Activated CD4-positive, alpha-beta T cell treated with anti-CD3 and anti-CD28 coated beads for 24 hours (primary cell): ENCODE measurements around the gene EIF3A.
"Not testable (repeated sequence)": the region's sequence is repeated elsewhere in the genome, so short reads cannot be mapped to it uniquely, and the experiment has no call there.

Source experiments
- DNase-seq, 2 donors: peaks; one replicate each; pipeline ENCODE4 v3.0.0-alpha.2; 2020; ENCODE audit warnings: low read depth in 2 of 2

Gene EIF3A, protein sequence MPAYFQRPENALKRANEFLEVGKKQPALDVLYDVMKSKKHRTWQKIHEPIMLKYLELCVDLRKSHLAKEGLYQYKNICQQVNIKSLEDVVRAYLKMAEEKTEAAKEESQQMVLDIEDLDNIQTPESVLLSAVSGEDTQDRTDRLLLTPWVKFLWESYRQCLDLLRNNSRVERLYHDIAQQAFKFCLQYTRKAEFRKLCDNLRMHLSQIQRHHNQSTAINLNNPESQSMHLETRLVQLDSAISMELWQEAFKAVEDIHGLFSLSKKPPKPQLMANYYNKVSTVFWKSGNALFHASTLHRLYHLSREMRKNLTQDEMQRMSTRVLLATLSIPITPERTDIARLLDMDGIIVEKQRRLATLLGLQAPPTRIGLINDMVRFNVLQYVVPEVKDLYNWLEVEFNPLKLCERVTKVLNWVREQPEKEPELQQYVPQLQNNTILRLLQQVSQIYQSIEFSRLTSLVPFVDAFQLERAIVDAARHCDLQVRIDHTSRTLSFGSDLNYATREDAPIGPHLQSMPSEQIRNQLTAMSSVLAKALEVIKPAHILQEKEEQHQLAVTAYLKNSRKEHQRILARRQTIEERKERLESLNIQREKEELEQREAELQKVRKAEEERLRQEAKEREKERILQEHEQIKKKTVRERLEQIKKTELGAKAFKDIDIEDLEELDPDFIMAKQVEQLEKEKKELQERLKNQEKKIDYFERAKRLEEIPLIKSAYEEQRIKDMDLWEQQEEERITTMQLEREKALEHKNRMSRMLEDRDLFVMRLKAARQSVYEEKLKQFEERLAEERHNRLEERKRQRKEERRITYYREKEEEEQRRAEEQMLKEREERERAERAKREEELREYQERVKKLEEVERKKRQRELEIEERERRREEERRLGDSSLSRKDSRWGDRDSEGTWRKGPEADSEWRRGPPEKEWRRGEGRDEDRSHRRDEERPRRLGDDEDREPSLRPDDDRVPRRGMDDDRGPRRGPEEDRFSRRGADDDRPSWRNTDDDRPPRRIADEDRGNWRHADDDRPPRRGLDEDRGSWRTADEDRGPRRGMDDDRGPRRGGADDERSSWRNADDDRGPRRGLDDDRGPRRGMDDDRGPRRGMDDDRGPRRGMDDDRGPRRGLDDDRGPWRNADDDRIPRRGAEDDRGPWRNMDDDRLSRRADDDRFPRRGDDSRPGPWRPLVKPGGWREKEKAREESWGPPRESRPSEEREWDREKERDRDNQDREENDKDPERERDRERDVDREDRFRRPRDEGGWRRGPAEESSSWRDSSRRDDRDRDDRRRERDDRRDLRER (N-terminal part only)

GRCh38 chr10:119080521-119081259, at the start of gene EIF3A:
TSS of gene EIF3A (minus strand) at chr10:119080817. CDS start at chr10:119080676, 141 bp downstream.
- peak; percentile 85 to 88 for DNase-seq

DNA sequence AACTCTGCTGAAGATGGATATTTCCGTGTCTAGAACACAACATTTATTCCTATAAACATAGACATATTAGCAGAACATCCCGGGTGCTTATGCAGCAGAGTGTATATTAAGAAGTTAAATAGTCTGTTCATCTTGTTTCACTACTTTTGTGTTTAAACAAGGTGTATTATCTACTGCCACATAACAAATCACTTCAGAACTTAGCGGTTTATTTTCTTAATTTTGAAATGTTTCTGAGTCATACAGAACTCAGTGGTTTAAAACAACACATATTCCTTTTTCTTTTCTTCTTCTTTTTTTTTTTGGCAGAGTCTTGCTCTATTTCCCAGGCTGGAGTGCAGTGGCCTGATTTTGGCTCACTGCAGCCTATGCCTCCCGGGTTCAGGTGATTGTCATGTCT, 49.1 kb upstream of the EIF3A start:
- no peak for DNase-seq

GRCh38 chr10:119125942-119126341, 45.3 kb upstream of the EIF3A start:
- no peak for DNase-seq

DNA sequence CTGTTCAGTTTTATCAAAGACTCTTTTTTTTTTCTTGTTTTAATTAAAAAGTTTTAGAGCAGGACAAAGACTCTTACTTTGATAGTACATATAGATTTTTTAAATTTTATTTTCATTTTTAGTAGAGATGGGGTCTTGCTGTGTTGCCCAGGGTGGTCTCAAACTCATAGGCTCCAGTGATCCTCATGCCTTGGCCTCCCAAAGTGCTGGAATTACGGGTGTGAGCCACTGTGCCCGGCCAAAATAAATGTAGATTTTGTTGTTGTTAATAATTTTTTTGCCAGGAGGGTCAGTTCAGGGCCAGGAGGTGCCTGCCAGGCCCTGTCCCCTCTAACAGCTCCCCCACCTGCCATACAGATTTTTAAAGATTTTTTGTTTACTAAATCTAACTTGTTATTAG, 40.3 kb upstream of the EIF3A start:
- no peak for DNase-seq

DNA sequence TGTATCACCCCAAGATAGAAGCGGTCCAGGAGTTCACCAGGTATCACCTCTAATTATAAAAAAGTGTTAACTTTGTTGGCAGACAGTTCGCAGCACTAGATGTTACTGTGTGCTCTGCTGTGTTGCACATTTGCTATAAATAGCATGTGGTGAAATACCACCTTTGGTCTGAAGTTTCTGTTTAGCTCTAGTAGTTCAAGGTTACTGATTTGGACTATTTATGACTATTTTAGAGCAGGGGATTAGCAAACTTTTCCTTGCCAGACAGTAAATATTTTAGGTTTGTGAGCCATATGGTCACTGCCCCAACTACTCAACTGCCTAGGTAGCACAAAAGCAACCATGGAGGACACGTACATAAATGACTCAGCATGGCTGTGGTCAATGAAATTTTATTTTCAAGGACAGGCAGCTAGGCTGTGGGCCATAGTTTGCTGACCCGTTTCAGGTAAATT, 39.8 kb upstream of the EIF3A start:
- no peak for DNase-seq

DNA sequence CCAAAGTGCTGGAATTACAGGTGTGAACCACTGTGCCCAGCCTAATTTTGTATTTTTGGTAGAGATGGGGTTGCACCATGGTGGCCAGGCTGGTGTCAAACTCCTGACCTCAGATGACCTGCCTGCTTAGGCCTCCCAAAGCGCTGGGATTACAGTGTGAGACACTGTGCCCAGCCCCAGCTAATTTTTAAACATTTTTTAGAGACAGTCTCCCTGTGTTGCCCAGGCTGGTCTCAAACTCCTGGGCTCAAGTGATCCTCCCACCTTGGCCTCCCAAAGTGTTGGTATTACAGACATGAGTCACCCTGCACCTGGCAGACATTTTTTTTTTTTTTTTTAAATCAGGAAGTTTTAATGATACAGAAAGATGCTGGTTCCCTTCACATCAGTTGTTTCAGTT, 38.8 kb upstream of the EIF3A start:
- DNase-seq, result no peak

- DNase-seq, result no peak
Observed at GRCh38 chr10:119118231-119118630, 37.6 kb upstream of the EIF3A start.

- DNase-seq, result no peak
Observed at GRCh38 chr10:119116326-119116951, 35.8 kb upstream of the EIF3A start.

GRCh38 chr10:119115926-119116325, 35.3 kb upstream of the EIF3A start:
- no peak for DNase-seq

GRCh38 chr10:119113751-119114732, 33.4 kb upstream of the EIF3A start:
- DNase-seq, result no peak

DNA sequence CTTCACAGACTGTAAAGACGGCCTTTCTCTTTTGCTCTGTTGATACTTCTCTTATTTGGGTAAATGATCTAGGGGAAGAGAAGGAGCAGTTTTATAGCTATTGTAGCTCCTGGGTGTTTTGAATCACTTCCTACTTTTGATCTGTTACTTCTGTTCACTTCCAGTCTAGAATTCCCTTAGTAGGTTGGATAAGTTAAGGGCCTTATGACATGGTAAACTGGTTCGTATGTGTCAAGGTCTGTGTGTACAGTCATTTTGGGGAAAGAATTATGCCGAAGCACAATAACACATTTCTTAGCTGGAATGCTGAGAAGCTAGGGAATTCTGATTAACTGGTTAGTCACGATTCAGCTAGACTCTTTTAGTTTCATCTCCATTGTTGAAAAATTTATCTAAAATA, 31.4 kb upstream of the EIF3A start:
- DNase-seq, result no peak

GRCh38 chr10:119107771-119108170, 27.2 kb upstream of the EIF3A start:
- not testable (repeated sequence) for DNase-seq

DNA sequence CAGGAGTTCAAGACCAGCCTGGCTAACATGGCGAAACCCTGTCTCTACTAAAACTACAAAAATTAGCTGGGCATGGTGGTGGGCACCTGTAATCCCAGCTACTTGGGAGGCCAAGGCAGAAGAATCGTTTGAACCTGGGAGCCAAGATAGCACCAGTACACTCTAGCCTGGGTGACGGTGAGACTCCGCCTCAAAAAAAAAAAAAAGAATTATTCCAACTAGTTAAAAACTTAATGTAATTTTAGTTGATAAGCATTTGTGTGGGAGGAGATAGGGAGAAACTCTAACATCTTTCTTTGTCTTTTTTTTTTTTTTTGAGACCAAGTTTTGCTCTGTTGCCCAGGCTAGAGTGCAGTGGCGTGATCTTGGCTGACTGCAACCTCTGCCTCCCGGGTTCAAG, 26.5 kb upstream of the EIF3A start:
- not testable (repeated sequence) for DNase-seq

DNA sequence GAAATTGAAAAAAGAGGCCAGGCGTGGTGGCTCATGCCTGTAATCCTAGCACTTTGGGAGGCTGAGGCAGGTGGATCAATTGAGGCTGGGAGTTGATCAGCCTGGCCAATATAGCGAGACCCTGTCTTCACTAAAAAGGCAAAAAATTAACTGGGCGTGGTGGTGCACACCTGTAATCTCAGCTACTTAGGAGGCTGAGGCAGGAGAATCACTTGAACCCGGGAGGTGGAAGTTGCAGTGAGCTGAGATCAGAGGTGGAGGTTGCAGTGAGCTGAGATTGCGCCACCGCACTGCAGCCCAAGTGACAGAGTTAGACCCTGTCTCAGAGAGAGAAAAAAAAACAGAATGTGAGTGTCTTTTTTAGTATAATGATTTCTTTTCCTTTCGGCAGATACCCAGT, 25.3 kb upstream of the EIF3A start:
- not testable (repeated sequence) for DNase-seq

- DNase-seq, result no peak
Observed at GRCh38 chr10:119105155-119105554, 24.5 kb upstream of the EIF3A start.

GRCh38 chr10:119104654-119105015, 24.0 kb upstream of the EIF3A start:
- DNase-seq, result no peak

GRCh38 chr10:119103903-119104653, 23.5 kb upstream of the EIF3A start, which contains the start of gene DENND10:
TSS of gene DENND10 (plus strand) at chr10:119104113. CDS start at chr10:119104143, 30 bp downstream.
- peak; percentile 66 to 68 for DNase-seq

DNA sequence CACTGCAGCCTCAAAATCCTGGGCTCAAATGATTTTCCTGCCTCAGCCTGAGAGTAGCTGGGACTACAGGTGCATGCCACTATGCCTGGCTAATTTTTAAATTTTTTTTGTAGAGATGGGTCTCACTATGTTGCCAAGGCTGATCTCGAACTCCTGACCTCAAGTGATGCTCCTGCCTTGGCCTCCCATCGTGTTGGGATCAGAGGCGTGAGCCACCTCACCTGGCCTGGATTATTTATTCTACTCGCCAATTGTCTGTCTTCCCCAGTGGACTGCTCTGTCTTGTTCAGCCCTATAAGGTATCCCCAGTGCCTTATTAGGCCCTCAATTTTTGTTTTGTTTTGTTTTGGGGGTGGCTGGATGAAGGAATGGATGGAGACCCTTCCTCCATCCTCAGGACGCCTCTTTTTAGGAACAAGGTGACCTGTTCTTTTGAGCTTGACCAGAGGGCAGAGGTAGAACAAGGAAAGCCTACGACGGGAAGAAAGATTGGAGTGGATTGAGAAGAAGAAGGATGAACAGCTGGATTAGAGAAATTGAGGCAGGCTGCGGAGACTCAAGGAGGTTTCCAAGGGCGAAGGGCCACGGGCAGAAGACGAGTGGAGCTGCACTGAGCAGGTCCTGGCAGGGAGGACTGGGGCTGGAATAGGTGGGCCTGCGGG, 22.8 kb upstream of the EIF3A start:
- DNase-seq, result no peak
